ENCODE data around the gene EVPLL. TPM values are rescaled to one million over a fixed set of nuclear protein-coding genes. Genes with fewer than 3 reads are reported as not detected.
A peak's percentile ranks its signal among the peaks of the same experiment; 100 is the strongest.

The EVPLL gene
- total and polyA plus RNA-seq, 9 of the 15 experiments (the other 6 are each of a cell fraction or from before 2014, with no cell fraction given), result not detected

- TF ChIP-seq UBTF (IDR thresholded peaks at IDR 0.05; ENCODE audit: borderline replicate concordance in 1 of 2, low read depth in 2 of 2, low read length in 2 of 2), result no peak
- peak; percentile 32 for TF ChIP-seq HMGN3 (IDR thresholded peaks at IDR 0.05; ENCODE audit: borderline replicate concordance, extremely low read depth, insufficient read length, low read depth, low read length)
- no peak for TF ChIP-seq NFATC3 (IDR thresholded peaks at IDR 0.05)
- no peak for TF ChIP-seq KDM4B (IDR thresholded peaks at IDR 0.05; ENCODE audit: borderline replicate concordance in 2 of 2, low read depth in 1 of 2)
- TF ChIP-seq ETV6 (IDR thresholded peaks at IDR 0.05; ENCODE audit: borderline replicate concordance in 1 of 2, low read depth in 2 of 2, low read length in 1 of 2), result no peak
- no peak for TF ChIP-seq ETV6 (CRISPR knock-in tag; IDR thresholded peaks at IDR 0.05; ENCODE audit: borderline replicate concordance)
- TF ChIP-seq FOXO4 (CRISPR knock-in tag; IDR thresholded peaks at IDR 0.05), result no peak
- TF ChIP-seq, protein P1, sequence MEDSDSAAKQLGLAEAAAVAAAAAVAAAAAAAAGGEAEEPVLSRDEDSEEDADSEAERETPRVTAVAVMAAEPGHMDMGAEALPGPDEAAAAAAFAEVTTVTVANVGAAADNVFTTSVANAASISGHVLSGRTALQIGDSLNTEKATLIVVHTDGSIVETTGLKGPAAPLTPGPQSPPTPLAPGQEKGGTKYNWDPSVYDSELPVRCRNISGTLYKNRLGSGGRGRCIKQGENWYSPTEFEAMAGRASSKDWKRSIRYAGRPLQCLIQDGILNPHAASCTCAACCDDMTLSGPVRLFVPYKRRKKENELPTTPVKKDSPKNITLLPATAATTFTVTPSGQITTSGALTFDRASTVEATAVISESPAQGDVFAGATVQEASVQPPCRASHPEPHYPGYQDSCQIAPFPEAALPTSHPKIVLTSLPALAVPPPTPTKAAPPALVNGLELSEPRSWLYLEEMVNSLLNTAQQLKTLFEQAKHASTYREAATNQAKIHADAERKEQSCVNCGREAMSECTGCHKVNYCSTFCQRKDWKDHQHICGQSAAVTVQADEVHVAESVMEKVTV (CRISPR knock-in tag; IDR thresholded peaks at IDR 0.05), result no peak
- TF ChIP-seq ZEB2 (IDR thresholded peaks at IDR 0.05), result no peak
- TF ChIP-seq FOXP1 (CRISPR knock-in tag; IDR thresholded peaks at IDR 0.05), result no peak
- TF ChIP-seq SMAD1 (IDR thresholded peaks at IDR 0.05; ENCODE audit: low read depth, low read length, partially characterized antibody), result no peak
- TF ChIP-seq KDM5B (IDR thresholded peaks at IDR 0.05; ENCODE audit: insufficient replicate concordance, low read depth, low read length), result peak; percentile 78
- TF ChIP-seq POLR2AphosphoS2 (IDR thresholded peaks at IDR 0.05; ENCODE audit: low read length), result no peak
- no peak for TF ChIP-seq TAF7 (tag; IDR thresholded peaks at IDR 0.05)
- TF ChIP-seq CXXC5 (CRISPR knock-in tag; IDR thresholded peaks at IDR 0.05), result peak; percentile 71; the same call in 1 of the 2 replicates
- TF ChIP-seq SMARCC2 (IDR thresholded peaks at IDR 0.05; ENCODE audit: low read depth), result no peak
- no peak for TF ChIP-seq ZBTB12 (CRISPR knock-in tag; IDR thresholded peaks at IDR 0.05)
- TF ChIP-seq ZNF583 (CRISPR knock-in tag; IDR thresholded peaks at IDR 0.05), result no peak
- TF ChIP-seq L3MBTL2 (IDR thresholded peaks at IDR 0.05), result peak; percentile 77
- TF ChIP-seq POLR2AphosphoS5 (IDR thresholded peaks at IDR 0.05; ENCODE audit: control insufficient read depth, insufficient read depth, low read depth, low read length), result peak; percentile 52; the same call in 1 of the 2 replicates
- no peak for TF ChIP-seq SREBF1 (IDR thresholded peaks at IDR 0.05; ENCODE audit: borderline replicate concordance, low read depth, low read length)
Observed at GRCh38 chr17:18363101-18364049, 14.2 kb upstream of the EVPLL start, which contains the start of gene SHMT1 (continued).

Data from K562 (cell line).